Measurements from ENCODE around the gene RBM26. TPM values are rescaled to one million over a fixed set of nuclear protein-coding genes. Genes with fewer than 3 reads are reported as not detected.

RBM26 gene
- polyA plus RNA-seq, 1 of the 3 experiments (the other 2 are of a cell fraction): 12.5 TPM

GRCh38 chr13:79419365-79419764 is 13.3 kb upstream of the RBM26 start (continued):
- TF ChIP-seq CTCF (IDR thresholded peaks at IDR 0.05): no peak

DNA sequence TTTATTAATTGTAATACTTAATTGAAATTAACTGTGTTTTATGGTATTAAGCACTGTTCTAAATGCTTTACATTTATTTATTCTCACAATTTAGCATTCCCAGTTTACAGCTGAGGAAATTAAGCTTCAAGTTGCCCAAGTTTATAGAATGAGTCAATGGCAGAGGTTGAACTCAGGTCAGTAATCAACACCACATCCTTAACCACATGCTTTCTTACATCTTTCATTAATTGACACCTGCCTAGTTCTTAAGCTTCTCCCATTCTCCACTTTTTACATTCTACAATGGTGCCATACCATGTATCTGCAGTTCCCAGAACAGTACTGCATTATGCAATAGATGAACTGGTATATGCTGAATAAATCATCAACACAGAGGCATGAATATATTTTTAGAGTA is 11.7 kb upstream of the RBM26 start:
- no peaks in the 10 kb centered on the region for H3K4me1 ChIP-seq (ENCODE audit: control insufficient read depth in 1 of 2, insufficient read depth in 2 of 2, low read depth in 1 of 2, low read length in 1 of 2)
- H2AFZ ChIP-seq (ENCODE audit: low read depth): no peak overlapping the region
- no peaks in the 10 kb centered on the region for H3K9me2 ChIP-seq
- H3K27me3 ChIP-seq (ENCODE audit: insufficient read depth): no peaks in the 10 kb centered on the region
- no peak overlapping the region for H3K4me3 ChIP-seq (ENCODE audit: low read depth in 2 of 2, low read length in 1 of 2)
- ChIA-PET CTCF (no interaction called here), POLR2A (no interaction called here)
- H3K27ac ChIP-seq (ENCODE audit: low read depth in 2 of 2, low read length in 1 of 2): no peak overlapping the region
- H3F3A ChIP-seq (replicated peaks; ENCODE audit: insufficient read depth): no peaks in the 10 kb centered on the region
- H3K79me2 ChIP-seq (ENCODE audit: insufficient read depth): no peaks in the 10 kb centered on the region
- TF ChIP-seq TCF12 (IDR thresholded peaks at IDR 0.05): no peak
- TF ChIP-seq FOXJ3 (CRISPR knock-in tag; IDR thresholded peaks at IDR 0.05): no peak
- no peaks in the 10 kb centered on the region for H3K9me3 ChIP-seq
- no peak for DNase-seq
- no peaks in the 10 kb centered on the region for H4K20me1 ChIP-seq (ENCODE audit: insufficient read depth)
- no peaks in the 10 kb centered on the region for H3K36me3 ChIP-seq (replicated peaks in 1 of 2; ENCODE audit: control insufficient read depth in 1 of 2, insufficient read depth in 2 of 2, low read length in 1 of 2)
- H3K9ac ChIP-seq: no peak overlapping the region
- H3K4me2 ChIP-seq: no peak overlapping the region

GRCh38 chr13:79413521-79413920 is 7.5 kb upstream of the RBM26 start:
- no peaks in the 10 kb centered on the region for H3K27me3 ChIP-seq (ENCODE audit: insufficient read depth)

More at GRCh38 chr13:79413521-79413920, 7.5 kb upstream of the RBM26 start:
- Histone ChIP-seq H3K4me2 (no peak overlapping the region), H3K9me3 (no peaks in the 10 kb centered on the region), H3F3A (replicated peaks; ENCODE audit: insufficient read depth) (no peaks in the 10 kb centered on the region), H3K9me2 (no peaks in the 10 kb centered on the region), H3K9ac (no peak overlapping the region), H3K27ac (ENCODE audit: low read depth in 2 of 2, low read length in 1 of 2) (no peak overlapping the region), H2AFZ (ENCODE audit: low read depth) (no peak overlapping the region), H3K4me3 (ENCODE audit: low read depth in 2 of 2, low read length in 1 of 2) (no peak overlapping the region), H3K4me1 (ENCODE audit: control insufficient read depth in 1 of 2, insufficient read depth in 2 of 2, low read depth in 1 of 2, low read length in 1 of 2) (no peaks in the 10 kb centered on the region), H3K79me2 (ENCODE audit: insufficient read depth) (no peaks in the 10 kb centered on the region), H3K36me3 (replicated peaks in 1 of 2; ENCODE audit: control insufficient read depth in 1 of 2, insufficient read depth in 2 of 2, low read length in 1 of 2) (no peaks in the 10 kb centered on the region), H4K20me1 (ENCODE audit: insufficient read depth) (no peaks in the 10 kb centered on the region)
- ChIA-PET CTCF (interaction anchor here (1.1 to 3.2 kb wide), 2 partner anchors 11 to 128 kb away, joined by 3 to 20 read pairs; no protein-coding TSS in a partner anchor), POLR2A (no interaction called here)
- no peak for DNase-seq
- TF ChIP-seq SMC3 (IDR thresholded peaks at IDR 0.05; ENCODE audit: low read depth, low read length): no peak
- TF ChIP-seq USF1 (IDR thresholded peaks at IDR 0.05; ENCODE audit: borderline replicate concordance, low read depth): no peak
- TF ChIP-seq, protein P1, sequence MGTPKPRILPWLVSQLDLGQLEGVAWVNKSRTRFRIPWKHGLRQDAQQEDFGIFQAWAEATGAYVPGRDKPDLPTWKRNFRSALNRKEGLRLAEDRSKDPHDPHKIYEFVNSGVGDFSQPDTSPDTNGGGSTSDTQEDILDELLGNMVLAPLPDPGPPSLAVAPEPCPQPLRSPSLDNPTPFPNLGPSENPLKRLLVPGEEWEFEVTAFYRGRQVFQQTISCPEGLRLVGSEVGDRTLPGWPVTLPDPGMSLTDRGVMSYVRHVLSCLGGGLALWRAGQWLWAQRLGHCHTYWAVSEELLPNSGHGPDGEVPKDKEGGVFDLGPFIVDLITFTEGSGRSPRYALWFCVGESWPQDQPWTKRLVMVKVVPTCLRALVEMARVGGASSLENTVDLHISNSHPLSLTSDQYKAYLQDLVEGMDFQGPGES (IDR thresholded peaks at IDR 0.05; ENCODE audit: low read depth, low read length): no peak
- no peak for TF ChIP-seq EP300 (IDR thresholded peaks at IDR 0.05; ENCODE audit: borderline replicate concordance in 1 of 2, low read depth in 1 of 2, low read length in 1 of 2)
- TF ChIP-seq CHD2 (IDR thresholded peaks at IDR 0.05; ENCODE audit: low read length, partially characterized antibody): no peak
- no peak for TF ChIP-seq CTCF (IDR thresholded peaks at IDR 0.05)
- no peak for TF ChIP-seq FOSL2 (IDR thresholded peaks at IDR 0.05; ENCODE audit: borderline replicate concordance, low read depth)
- TF ChIP-seq TAF1 (IDR thresholded peaks at IDR 0.05; ENCODE audit: borderline replicate concordance, low read depth, low read length): no peak
- no peak for TF ChIP-seq EZH2phosphoT487 (IDR thresholded peaks at IDR 0.05; ENCODE audit: borderline replicate concordance, low read depth)
- no peak for TF ChIP-seq JUND (IDR thresholded peaks at IDR 0.05)
- TF ChIP-seq NRF1 (IDR thresholded peaks at IDR 0.05; ENCODE audit: low read depth, low read length): no peak
- no peak for TF ChIP-seq TEAD4 (IDR thresholded peaks at IDR 0.05; ENCODE audit: borderline replicate concordance, insufficient read depth)
- no peak for TF ChIP-seq RCOR1 (IDR thresholded peaks at IDR 0.05; ENCODE audit: low read length)
- no peak for TF ChIP-seq GABPA (IDR thresholded peaks at IDR 0.05; ENCODE audit: low read depth)
- no peak for TF ChIP-seq FOXJ3 (CRISPR knock-in tag; IDR thresholded peaks at IDR 0.05)
- TF ChIP-seq RAD21 (IDR thresholded peaks at IDR 0.05; ENCODE audit: low read length): no peak
- TF ChIP-seq POLR2AphosphoS5 (IDR thresholded peaks at IDR 0.05; ENCODE audit: low read depth, low read length): no peak
- TF ChIP-seq ELF1 (IDR thresholded peaks at IDR 0.05): no peak
- 84% methylated on average over 3 of the region's 3 CpGs for WGBS (ENCODE audit: low lambda C conversion rate)

All from SK-N-SH (cell line).